GM13977 (cell line): ENCODE results near the gene C1S.

Experiments
- DNase-seq: peaks from one replicate; pipeline ENCODE4 v3.0.0; 2012; ENCODE audit warnings: low spot score
- CTCF ChIP-seq: IDR thresholded peaks from 2 replicates; pipeline ENCODE4 v1.5.1; 2012; ENCODE audit warnings: mild to moderate bottlenecking, control low read depth; ENCODE audit not compliant: insufficient read depth; ENCODE audit errors: extremely low read depth, missing control alignments
- in situ Hi-C: fragments of 300-500 bp; cut with MboI; formaldehyde crosslinking; loops from one replicate; pipeline ENCODE4 v1.12.0; 2022; ENCODE audit warnings: low sequenced_read_pairs, low pct_unique_long_range_greater_than_20kb, mixed read lengths, inconsistent platforms; ENCODE audit not compliant: unreplicated experiment

The C1S gene

GRCh38 chr12:7099290-7099996 is 38.9 kb downstream of the C1S start:
- no peak for DNase-seq
- in situ Hi-C loops = no loop called here
- no peak for TF ChIP-seq CTCF

- TF ChIP-seq CTCF = no peak
- in situ Hi-C loops = loop anchor here (25.0 kb wide), 1 partner anchor 163 kb away; the partner anchor contains the start of genes ATN1, C12orf57 and RNU7-1
- no peak for DNase-seq
Observed at GRCh38 chr12:7100239-7100638, 39.7 kb downstream of the C1S start.

GRCh38 chr12:7101047-7101693 is 40.7 kb downstream of the C1S start:
- TF ChIP-seq CTCF = no peak
- DNase-seq = no peak
- in situ Hi-C loops = loop anchor here (25.0 kb wide), 1 partner anchor 164 kb away; the partner anchor contains the start of genes ATN1, C12orf57 and RNU7-1

GRCh38 chr12:7101694-7102131 is 41.2 kb downstream of the C1S start:
- TF ChIP-seq CTCF = no peak
- in situ Hi-C loops = loop anchor here (25.0 kb wide), 1 partner anchor 164 kb away; the partner anchor contains the start of genes ATN1, C12orf57 and RNU7-1
- DNase-seq = no peak

- no peak for TF ChIP-seq CTCF
- in situ Hi-C loops = loop anchor here (25.0 kb wide), 1 partner anchor 165 kb away; the partner anchor contains the start of genes ATN1, C12orf57 and RNU7-1
- no peak for DNase-seq
Observed at GRCh38 chr12:7102582-7102981, 42.1 kb downstream of the C1S start.

- in situ Hi-C loops = loop anchor here (25.0 kb wide), 1 partner anchor 167 kb away; the partner anchor contains the start of genes ATN1, C12orf57 and RNU7-1
- no peak for DNase-seq
- TF ChIP-seq CTCF = no peak
Observed at GRCh38 chr12:7103837-7104584, 43.5 kb downstream of the C1S start.
